Suppressor macrophage treated with lipopolysaccharide for 1 hour (primary cell): ENCODE data around the gene ALG3.

Experiments
- DNase-seq, 3 donors: peaks; one replicate each; pipeline ENCODE4 v3.0.0-alpha.2; 2020 to 2022

ALG3 gene

DNA sequence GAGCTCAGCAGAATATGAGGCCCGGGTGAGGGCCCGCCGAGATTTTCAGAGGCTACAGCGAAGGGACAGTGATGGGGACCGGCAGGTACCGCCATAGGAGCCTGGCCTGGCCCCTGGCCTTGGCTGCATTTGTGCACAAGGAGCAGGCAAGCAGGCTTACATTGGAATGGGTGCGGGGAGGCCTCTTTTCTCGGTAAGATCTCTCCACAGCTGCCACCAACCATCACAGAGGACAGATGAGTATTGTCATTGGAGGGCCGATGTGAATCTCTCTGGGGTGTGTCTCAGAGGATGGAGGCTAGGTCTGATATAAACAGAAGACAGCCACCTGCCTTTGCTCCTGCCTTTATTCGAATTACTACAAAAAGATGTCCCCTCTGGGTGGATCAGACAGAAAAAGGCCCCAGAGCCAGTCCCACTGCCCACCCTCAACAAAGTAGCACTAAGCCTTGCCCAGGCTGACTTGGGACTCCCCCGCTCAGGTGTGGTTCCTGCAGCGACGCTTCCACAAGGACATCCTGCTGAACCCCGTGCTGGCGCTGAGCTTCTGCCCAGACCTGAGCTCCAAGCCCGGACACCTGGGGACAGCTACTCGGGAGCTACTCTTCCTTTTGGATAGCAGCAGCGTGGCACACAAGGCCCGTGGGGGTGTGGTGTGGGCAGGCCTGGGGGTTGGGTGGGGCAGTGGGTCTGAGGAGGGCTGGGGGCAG, 13.9 kb downstream of the ALG3 start:
- DNase-seq = no peak

DNA sequence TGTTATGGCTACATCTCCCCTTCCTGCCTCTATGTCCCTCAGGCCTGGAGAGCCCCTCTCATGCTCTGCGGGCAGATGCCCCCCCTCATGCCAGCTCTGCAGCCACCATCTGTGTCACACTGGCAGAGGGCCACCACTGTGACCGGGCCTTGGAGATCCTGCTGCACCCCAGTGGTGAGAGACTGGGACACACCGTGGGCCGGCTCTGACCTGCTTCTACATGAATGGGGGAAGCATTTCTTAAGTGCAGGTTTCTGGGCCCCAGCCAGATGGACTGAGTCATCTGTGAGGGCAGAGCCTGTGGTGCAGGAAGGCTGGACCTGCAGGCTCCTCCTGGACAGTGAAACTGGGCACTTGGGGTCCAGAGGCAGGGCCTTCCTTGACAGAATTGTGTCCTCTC, 14.5 kb downstream of the ALG3 start:
- DNase-seq = peak in 1 of 3 donors; percentile 13

- no peak for DNase-seq
These were observed 15.5 kb downstream of the ALG3 start for GRCh38 chr3:184233127-184233843.

DNA sequence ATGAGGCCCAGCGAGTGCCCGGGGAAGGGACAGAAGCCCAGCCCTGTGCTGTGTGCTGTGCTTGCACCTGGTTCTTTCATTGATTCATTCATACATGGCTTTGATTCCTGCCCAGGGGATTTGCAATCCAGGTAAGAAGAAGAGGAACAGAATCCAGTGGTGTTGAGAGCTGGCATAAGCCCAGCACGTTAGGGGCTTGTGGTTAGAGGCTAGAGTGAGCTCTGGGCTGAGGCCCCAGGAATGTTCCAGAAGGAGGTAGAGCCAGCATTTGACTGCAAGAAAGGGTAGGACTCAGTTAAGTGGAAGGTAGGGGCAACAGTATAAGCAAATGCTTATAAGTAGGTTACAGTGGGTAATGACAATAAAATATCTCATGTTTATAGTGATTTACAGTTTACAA, 17.1 kb downstream of the ALG3 start:
- no peak for DNase-seq

DNA sequence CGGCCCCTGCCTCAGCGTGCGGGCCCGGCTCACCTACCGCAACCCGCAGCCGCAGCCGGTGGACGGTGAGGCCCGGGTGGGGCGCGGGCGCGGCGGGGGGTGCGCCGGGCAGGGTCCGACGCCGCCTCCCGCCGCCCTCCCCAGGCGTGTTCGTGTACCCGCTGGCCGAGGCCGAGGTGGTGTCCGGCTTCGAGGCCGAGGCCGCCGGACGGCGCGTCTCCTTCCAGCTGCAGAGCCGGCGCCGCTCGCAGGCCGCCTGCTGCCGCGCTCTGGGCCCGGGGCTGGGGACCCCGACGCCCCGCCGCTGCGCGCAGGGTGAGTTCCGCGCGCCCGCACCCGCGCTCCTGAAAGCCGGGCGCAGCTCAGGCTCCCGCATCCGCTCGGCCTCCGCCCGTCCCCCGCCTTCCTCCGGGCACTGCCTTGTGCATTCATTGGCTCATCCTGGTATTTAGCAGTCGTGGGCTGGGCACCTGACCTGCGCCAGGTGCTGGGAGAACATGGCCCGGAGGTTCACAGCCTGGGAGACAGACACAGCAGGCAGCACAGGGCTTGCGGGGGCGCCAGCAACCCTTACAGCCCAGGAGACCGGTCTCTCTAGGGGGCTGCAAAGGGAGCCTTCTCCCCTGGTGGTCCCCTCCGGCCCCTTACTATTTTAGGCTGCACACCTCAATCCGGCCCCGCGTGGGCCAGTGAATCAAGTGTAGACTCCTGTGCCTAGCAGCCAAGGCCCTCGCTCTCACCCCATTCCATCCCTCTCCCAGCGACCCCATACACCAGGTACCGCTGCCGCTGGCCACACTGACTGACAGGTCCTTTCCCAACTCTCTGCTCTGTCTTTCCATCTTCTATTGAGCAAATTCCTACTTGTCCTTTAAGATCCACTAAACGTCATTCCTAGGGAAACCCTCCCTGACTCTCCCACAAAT, 17.9 kb downstream of the ALG3 start:
- DNase-seq = peak in 2 of 3 donors; percentile 10 to 12

DNA sequence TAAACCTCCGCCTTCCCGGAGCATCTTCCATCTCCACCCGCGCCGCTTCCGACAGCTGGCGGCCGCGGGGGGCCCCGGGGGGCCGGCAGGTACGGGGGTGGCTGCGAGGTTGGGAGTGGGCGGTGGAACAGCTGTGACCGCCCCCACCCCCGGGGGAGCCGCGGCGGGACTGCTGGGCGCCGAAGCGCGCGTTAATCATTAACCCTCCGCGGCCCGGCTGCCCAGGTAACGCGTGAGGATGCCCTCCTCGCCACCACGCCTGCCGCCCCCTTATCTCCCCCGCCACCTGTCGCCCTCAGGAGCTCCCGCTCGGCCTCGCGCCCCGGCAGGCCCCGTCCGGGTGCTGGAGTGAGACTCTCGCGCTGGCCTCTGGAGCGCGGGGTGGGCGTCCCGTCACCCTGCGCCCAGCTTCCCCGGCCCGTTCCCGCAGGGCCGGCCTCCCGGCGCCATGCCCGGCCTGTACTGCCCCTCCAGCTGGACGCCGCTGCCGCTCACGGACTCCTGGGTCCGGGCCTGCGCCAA, 18.6 kb downstream of the ALG3 start:
- DNase-seq = peak in 2 of 3 donors; percentile 16 to 18

DNA sequence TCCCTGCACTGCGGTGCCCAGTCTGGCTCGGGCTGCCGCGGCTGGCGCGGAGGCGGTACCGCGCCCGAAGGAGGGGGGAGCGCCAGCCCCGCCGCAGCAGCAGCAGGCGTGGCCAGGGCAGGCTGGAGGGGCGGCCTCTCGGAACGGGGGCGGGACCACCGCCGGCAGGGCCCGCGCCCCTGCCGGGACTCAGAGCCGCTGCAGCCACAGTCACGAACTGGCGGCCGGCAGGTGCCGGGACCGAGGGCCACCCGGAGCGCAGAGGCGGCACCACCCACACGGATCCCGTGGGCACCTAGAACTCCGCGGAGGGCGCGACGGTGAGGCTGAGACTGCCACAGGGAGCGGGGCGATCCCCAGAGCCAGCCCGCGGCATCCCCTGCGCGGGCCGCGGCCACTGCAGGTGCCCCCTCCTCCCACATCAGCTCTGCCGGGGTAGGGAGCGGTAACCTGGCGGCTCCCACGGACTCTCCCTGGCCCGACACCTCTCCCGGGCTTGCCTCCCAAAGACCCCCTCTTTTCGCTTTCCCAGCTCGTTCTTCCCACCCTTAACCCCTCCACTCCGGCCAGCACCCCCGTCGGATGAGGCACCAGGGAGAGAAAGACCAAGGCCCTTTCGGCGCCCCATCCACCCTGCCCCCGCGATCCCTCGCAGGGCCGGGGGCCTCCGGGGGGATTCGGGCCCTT, 19.2 kb downstream of the ALG3 start, which contains the start of gene VWA5B2:
VWA5B2 (plus strand) TSS at position 192 of the 687 bp plus-strand sequence. CDS start 944 bp downstream, outside the sequence.
- DNase-seq = peak; percentile 60 to 78 (median 64)

GRCh38 chr3:184228376-184229137, 20.2 kb downstream of the ALG3 start:
- no peak for DNase-seq

DNA sequence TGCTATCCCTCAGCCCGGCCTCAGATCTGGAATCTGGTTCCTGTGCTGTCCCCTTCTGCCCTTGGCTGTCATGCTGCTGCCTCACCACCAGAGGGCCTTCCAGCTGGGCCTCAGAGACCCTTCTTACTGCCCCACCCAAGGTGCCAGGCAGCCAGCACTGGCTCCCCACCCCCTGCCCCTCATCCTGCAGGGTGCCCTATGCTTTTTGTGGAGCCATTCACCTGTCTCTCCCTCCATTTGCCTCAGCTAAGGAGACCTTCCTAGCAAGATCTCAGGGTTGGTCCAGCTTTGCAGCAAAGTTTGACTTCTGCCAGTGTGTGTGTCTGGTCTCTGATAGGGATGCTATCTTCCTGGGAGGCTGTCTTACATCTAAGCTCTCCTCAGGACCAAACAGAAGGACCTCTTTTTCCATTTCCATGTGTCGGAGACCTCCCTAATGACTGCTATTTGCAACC, 21.3 kb downstream of the ALG3 start:
- DNase-seq = peak; percentile 59 to 66 (median 61)

DNA sequence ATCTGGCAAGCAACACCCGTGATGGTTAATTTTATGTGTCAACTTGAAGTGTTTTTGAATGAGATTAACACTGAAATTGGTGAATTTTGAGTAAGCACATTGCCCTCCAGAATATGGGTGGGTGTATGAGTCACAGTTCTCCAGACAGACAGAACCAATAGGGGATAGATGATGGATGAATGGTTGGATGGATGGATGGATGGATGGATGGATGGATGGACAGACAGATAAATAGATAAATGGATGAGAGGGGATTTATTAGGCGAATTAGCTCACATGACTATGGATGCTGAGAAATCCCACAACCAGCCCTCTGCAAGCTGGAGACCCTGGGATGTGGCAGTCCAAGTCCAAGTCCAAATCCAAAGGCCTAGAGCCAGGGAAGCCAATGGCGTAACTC, 24.8 kb downstream of the ALG3 start:
- DNase-seq = no peak

GRCh38 chr3:184222521-184222920, 26.2 kb downstream of the ALG3 start:
- DNase-seq = no peak

- DNase-seq = no peak
These were observed 29.9 kb downstream of the ALG3 start for GRCh38 chr3:184218814-184219213.

DNA sequence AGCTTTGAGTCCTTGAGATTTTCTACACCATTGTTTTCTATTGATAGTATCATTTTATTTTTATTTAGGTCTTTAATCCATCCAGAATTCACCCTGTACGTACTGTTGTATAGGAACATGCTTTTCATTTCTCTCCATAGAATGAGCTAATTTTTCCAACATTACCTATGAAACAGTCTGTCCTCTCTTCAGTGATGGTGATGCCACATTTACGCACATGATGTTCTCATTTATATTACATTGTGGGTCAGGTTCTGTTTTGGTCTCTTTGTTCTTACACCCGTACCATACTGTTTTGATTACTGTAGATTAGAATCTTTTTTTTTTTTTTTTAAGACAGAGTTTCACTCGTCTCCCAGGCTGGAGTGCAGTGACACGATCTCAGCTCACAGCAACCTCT, 37.0 kb downstream of the ALG3 start:
- no peak for DNase-seq

DNA sequence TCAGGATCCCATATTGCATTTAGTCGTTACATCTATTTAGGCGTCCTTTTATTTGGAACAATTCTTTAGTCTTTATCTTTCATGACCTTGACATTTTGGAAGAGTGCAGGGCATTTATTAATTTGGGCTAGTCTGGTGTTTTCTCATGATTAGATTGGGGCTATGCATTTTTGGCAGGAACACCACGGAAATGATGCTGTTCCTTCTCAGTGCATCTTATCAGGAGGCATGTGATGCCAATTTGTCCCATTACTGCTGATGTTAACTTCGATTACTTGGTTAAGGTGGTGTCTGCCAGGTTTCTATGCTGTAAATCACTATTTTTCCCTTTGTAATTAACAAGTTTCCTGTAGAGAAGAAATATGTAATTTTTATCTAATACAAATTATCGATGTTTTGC, 37.5 kb downstream of the ALG3 start:
- DNase-seq = no peak

GRCh38 chr3:184209146-184209923, 39.4 kb downstream of the ALG3 start:
- no peak for DNase-seq

- DNase-seq = no peak
These were observed 45.2 kb downstream of the ALG3 start for GRCh38 chr3:184203526-184203925.

GRCh38 chr3:184200825-184201224, 47.9 kb downstream of the ALG3 start:
- DNase-seq = no peak

GRCh38 chr3:184198509-184198908, 50.3 kb downstream of the ALG3 start:
- DNase-seq = no peak

DNA sequence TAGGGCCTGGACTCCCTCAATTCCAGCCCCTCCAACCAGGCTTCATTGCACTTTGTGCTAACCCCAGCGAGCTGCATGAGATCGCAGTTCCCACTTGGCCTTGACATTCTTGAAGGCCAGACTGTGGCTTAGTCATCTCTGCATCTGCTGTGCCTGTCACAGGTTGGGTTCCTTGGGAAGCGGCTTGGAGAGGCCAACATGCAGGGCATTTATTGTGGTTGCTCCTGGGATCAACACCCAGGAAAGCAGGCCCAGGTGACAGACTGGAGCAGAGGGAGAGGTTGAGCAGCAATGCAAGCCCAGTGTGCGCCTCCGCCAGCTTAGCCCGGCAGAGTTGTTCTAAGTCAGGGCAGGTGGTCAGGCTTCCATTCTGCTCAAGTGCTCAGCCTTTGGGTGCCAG, 52.2 kb downstream of the ALG3 start:
- no peak for DNase-seq

DNA sequence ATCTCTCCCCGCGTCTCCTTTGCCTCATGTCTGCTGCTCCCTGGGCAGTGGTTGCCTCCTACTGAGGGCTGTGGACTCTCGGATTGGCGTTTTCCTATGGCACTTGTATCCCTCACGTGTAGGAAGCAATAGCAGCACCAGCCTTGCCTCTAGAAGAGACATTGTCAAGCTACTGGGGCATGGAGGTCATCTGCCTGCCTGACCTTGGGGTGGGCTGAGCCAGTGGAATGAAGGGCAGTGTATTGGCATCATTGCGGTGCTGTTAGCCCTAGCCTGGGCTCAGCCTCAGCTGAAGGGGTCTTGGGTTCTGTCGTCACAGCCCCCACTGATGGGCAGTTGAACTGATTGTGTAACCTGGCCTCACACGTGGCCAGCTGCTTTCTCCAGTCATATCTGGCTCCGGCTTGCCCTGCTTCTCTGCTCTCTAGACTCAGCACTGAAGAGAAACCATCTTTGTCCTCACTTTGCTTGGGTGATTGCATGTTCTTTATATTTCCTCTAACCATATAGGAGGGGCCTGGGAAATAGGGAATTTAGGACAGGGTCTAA, 54.7 kb downstream of the ALG3 start:
- no peak for DNase-seq
